Measurements from ENCODE around the gene KIAA1671.

- TF ChIP-seq, protein P1, sequence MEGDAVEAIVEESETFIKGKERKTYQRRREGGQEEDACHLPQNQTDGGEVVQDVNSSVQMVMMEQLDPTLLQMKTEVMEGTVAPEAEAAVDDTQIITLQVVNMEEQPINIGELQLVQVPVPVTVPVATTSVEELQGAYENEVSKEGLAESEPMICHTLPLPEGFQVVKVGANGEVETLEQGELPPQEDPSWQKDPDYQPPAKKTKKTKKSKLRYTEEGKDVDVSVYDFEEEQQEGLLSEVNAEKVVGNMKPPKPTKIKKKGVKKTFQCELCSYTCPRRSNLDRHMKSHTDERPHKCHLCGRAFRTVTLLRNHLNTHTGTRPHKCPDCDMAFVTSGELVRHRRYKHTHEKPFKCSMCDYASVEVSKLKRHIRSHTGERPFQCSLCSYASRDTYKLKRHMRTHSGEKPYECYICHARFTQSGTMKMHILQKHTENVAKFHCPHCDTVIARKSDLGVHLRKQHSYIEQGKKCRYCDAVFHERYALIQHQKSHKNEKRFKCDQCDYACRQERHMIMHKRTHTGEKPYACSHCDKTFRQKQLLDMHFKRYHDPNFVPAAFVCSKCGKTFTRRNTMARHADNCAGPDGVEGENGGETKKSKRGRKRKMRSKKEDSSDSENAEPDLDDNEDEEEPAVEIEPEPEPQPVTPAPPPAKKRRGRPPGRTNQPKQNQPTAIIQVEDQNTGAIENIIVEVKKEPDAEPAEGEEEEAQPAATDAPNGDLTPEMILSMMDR (IDR thresholded peaks at IDR 0.05; ENCODE audit: low read length): no peak
- no peak for TF ChIP-seq EZH2 (IDR thresholded peaks at IDR 0.05; ENCODE audit: borderline replicate concordance, low read length)
Measured at GRCh38 chr22:25016311-25016710, 63.8 kb downstream of the KIAA1671 start.
